ENCODE data around the gene GRIK4. TPM values are rescaled to one million over a fixed set of nuclear protein-coding genes. Genes with fewer than 3 reads are reported as not detected.

GRIK4 gene
- total and polyA plus RNA-seq, 9 of the 15 experiments (the other 6 are each of a cell fraction or from before 2014, with no cell fraction given) = not detected

- H4K20me1 ChIP-seq (replicated peaks; ENCODE audit: control insufficient read depth, insufficient read depth, low read length) = no peaks in the 10 kb centered on the region
- no peaks in the 10 kb centered on the region for H3K9me1 ChIP-seq (ENCODE audit: control insufficient read depth, insufficient read depth, low read length)
- no peak overlapping the region for H2AFZ ChIP-seq (ENCODE audit: low read depth, low read length)
- TF ChIP-seq ZC3H4 (CRISPR knock-in tag; IDR thresholded peaks at IDR 0.05; ENCODE audit: borderline replicate concordance) (no peak), ZNF3 (CRISPR knock-in tag; IDR thresholded peaks at IDR 0.05) (no peak), PREB (CRISPR knock-in tag; IDR thresholded peaks at IDR 0.05) (no peak), ZNF780A (CRISPR knock-in tag; IDR thresholded peaks at IDR 0.05) (no peak), NCOA1 (IDR thresholded peaks at IDR 0.05; ENCODE audit: low read depth) (no peak), NR4A1 (CRISPR knock-in tag; IDR thresholded peaks at IDR 0.05) (no peak), NR4A1 (tag; IDR thresholded peaks at IDR 0.05) (no peak), FOXA1 (IDR thresholded peaks at IDR 0.05; ENCODE audit: borderline replicate concordance) (no peak), ZFP36 (IDR thresholded peaks at IDR 0.05; ENCODE audit: low read depth, low read length, partially characterized antibody) (no peak), ZNF707 (CRISPR knock-in tag; conservative IDR thresholded peaks at IDR 0.05) (no peak)
- H3K27ac ChIP-seq (ENCODE audit: extremely low read depth, low read depth, low read length) = no peak overlapping the region
- H3K79me2 ChIP-seq (ENCODE audit: control insufficient read depth, insufficient read depth, low read length) = no peaks in the 10 kb centered on the region
- CTCF ChIA-PET (ENCODE audit: low intra/inter-chr PET ratio) = no interaction called here
- ATAC-seq (no peak), DNase-seq (ENCODE audit: extremely low read depth in 1 of 4, low spot score in 3 of 4) (no peak), FAIRE-seq (no peak)
- H3K36me3 ChIP-seq (ENCODE audit: control insufficient read depth, insufficient read depth, low read length) = no peaks in the 10 kb centered on the region
- H3K4me1 ChIP-seq (replicated peaks in 1 of 2; ENCODE audit: control insufficient read depth in 2 of 2, insufficient read depth in 2 of 2, low read length in 2 of 2) = no peaks in the 10 kb centered on the region
- no peaks in the 10 kb centered on the region; a peak in 1 of 5 replicates for H3K27me3 ChIP-seq (ENCODE audit: control insufficient read depth in 2 of 2, insufficient read depth in 2 of 2, low read length in 2 of 2)
- peaks cover 3% of the 10 kb centered on the region for H3K9me3 ChIP-seq (replicated peaks; ENCODE audit: control insufficient read depth, insufficient read depth, low read depth, low read length)
- H3K9ac ChIP-seq (ENCODE audit: insufficient read depth in 1 of 2, low read depth in 2 of 2, low read length in 2 of 2) = no peak overlapping the region
- no TSS peak for BruUV-seq (replicated peaks)
- intact Hi-C loops (cut with micrococcal nuclease) (no loop called here), in situ Hi-C loops (cut with MboI) (no loop called here)
- POLR2A ChIA-PET = interaction anchor here (0.6 kb wide), 2 partner anchors 18 to 92 kb away, joined by 3 read pairs; no protein-coding TSS in a partner anchor
- no peak overlapping the region for H3K4me3 ChIP-seq
- 0% methylated on average over 10 of the region's 10 CpGs for WGBS (ENCODE audit: insufficient coverage, low coverage, missing lambda C conversion rate)
- no peak overlapping the region for H3K4me2 ChIP-seq (ENCODE audit: insufficient read depth, low read length)
These were observed 428.8 kb downstream of the GRIK4 start for GRCh38 chr11:120940160-120940848.

All from K562 (cell line).